K562 (cell line): ENCODE results near the gene CHAD. TPM values are rescaled to one million over a fixed set of nuclear protein-coding genes. Genes with fewer than 3 reads are reported as not detected.

ENCODE experiments used
- BHLHE40 ChIP-seq: IDR thresholded peaks from 2 replicates; pipeline ENCODE4 v1.6.1; 2011; ENCODE audit warnings: low read length, improper control_type of control experiment
- BMI1 ChIP-seq: fragments of 150-350 bp; IDR thresholded peaks from 2 replicates; pipeline ENCODE4 v1.6.1; 2014; ENCODE audit warnings: low read length
- CHAMP1 ChIP-seq: fragments of 450-650 bp; IDR thresholded peaks from 2 replicates; pipeline ENCODE4 v1.6.1; 2016; ENCODE audit warnings: mild to moderate bottlenecking
- ESRRA ChIP-seq: fragments of 450-650 bp; IDR thresholded peaks from 2 replicates; pipeline ENCODE4 v1.6.1; 2014; ENCODE audit warnings: low read depth, mild to moderate bottlenecking, moderate library complexity, borderline replicate concordance
- ETS2 ChIP-seq: IDR thresholded peaks from 2 replicates; pipeline ENCODE4 v1.6.1; 2016; ENCODE audit warnings: borderline replicate concordance, missing genetic modification characterization, mild to moderate bottlenecking, moderate library complexity, missing compliant biosample characterization; ENCODE audit not compliant: poor library complexity, severe bottlenecking
- EWSR1 ChIP-seq: fragments of 450-650 bp; IDR thresholded peaks from 2 replicates; pipeline ENCODE4 v1.6.1; 2018; ENCODE audit warnings: borderline replicate concordance, mild to moderate bottlenecking, low read depth, moderate library complexity; ENCODE audit not compliant: partially characterized antibody
- GMEB1 ChIP-seq: fragments of 250-450 bp; sonication (Bioruptor Pico); IDR thresholded peaks from 2 replicates; pipeline ENCODE4 v1.4.0; 2020; ENCODE audit warnings: mild to moderate bottlenecking
- GTF2E2 ChIP-seq: fragments of 200-800 bp; sonication (Bioruptor generic); IDR thresholded peaks from 2 replicates; pipeline ENCODE4 v1.6.1; 2016; ENCODE audit warnings: missing genetic modification characterization, missing compliant biosample characterization
- HDAC1 ChIP-seq, 2 experiments: fragments of 450-650 bp; IDR thresholded peaks; 2 replicates each; pipeline ENCODE4 v1.6.1; 2016 to 2017; ENCODE audit warnings: inconsistent platforms in 1 of 2, mild to moderate bottlenecking in 1 of 2, moderate library complexity in 1 of 2
- HEY1 ChIP-seq: fragments of 250-450 bp; sonication (Bioruptor Pico); IDR thresholded peaks from 2 replicates; pipeline ENCODE4 v1.5.0; 2020; ENCODE audit warnings: mild to moderate bottlenecking, moderate library complexity, borderline replicate concordance
- IRF1 ChIP-seq: sonication (generic); formaldehyde crosslinking; IDR thresholded peaks from 2 replicates; pipeline ENCODE4 v1.8.0; 2022; ENCODE audit warnings: missing genetic modification reagents, mild to moderate bottlenecking, borderline replicate concordance
- POLR3G ChIP-seq: IDR thresholded peaks from 2 replicates; pipeline ENCODE4 v1.6.1; 2011; ENCODE audit not compliant: insufficient read length, insufficient replicate concordance; ENCODE audit errors: extremely low read depth
- RBBP5 ChIP-seq: fragments of 200-600 bp; sonication (generic); IDR thresholded peaks from 2 replicates; pipeline ENCODE4 v1.6.1; 2012; ENCODE audit warnings: borderline replicate concordance, mild to moderate bottlenecking, low read length, control low read depth, inconsistent platforms; ENCODE audit not compliant: insufficient read depth, poor library complexity, severe bottlenecking
- SAFB2 ChIP-seq: fragments of 200-400 bp; formaldehyde crosslinking; IDR thresholded peaks from 2 replicates; pipeline ENCODE4 v1.6.1; 2018; ENCODE audit warnings: borderline replicate concordance, low read length, low read depth, moderate library complexity; ENCODE audit not compliant: severe bottlenecking
- SMAD3 ChIP-seq: fragments of 450-650 bp; formaldehyde crosslinking; conservative IDR thresholded peaks from 2 replicates; pipeline ENCODE4 v1.4.0; 2020; ENCODE audit warnings: mild to moderate bottlenecking
- SMARCC2 ChIP-seq: fragments of 450-650 bp; IDR thresholded peaks from 2 replicates; pipeline ENCODE4 v1.6.1; 2017; ENCODE audit warnings: antibody characterized with exemption, moderate library complexity, mild to moderate bottlenecking, low read depth
- YBX1 ChIP-seq: fragments of 450-650 bp; IDR thresholded peaks from 2 replicates; pipeline ENCODE4 v1.7.1; 2016; ENCODE audit warnings: mild to moderate bottlenecking
- ZBTB33 ChIP-seq: sonication (generic); formaldehyde crosslinking; IDR thresholded peaks from 2 replicates; pipeline ENCODE4 v1.8.1; 2023; ENCODE audit warnings: mild to moderate bottlenecking, missing genetic modification reagents
- ZNF764 ChIP-seq: fragments of 250-450 bp; sonication (Bioruptor Pico); IDR thresholded peaks from 2 replicates; pipeline ENCODE4 v1.4.0; 2020; ENCODE audit warnings: low read depth, mild to moderate bottlenecking, moderate library complexity
- polyA plus RNA-seq, 8 experiments: library from polyadenylated mRNA; depleted of rRNA in 4 of 8; stranded (reverse) in 5 of 8; unstranded in 3 of 8; fragments of >200 nt; fragmentation: Nextera tagmentation in 2 of 8; fragmentation: Illumina TruSeq in 1 of 8; extraction: Ambion mirVana in 2 of 8; extraction: Trizol in 1 of 8; gene quantifications; 2 replicates each; pipeline versions ENCODE4 v1.2.1 to v1.2.3, GENCODE V29; 2011 to 2014; ENCODE audit warnings: inconsistent platforms in 1 of 8, missing spikeins in 1 of 8
- total RNA-seq, 7 experiments: library from RNA; depleted of rRNA in 6 of 7; stranded (reverse); fragments of >200 nt in 6 of 7; fragmentation: Illumina TruSeq in 2 of 7; extraction: Trizol in 2 of 7; gene quantifications; 2 replicates each; pipeline versions ENCODE4 v1.2.1 to v1.2.3, GENCODE V29; 2011 to 2021; ENCODE audit warnings: low replicate concordance in 1 of 7

Gene CHAD
- total and polyA plus RNA-seq, 9 of the 15 experiments (the other 6 are each of a cell fraction or from before 2014, with no cell fraction given), result not detected

DNA sequence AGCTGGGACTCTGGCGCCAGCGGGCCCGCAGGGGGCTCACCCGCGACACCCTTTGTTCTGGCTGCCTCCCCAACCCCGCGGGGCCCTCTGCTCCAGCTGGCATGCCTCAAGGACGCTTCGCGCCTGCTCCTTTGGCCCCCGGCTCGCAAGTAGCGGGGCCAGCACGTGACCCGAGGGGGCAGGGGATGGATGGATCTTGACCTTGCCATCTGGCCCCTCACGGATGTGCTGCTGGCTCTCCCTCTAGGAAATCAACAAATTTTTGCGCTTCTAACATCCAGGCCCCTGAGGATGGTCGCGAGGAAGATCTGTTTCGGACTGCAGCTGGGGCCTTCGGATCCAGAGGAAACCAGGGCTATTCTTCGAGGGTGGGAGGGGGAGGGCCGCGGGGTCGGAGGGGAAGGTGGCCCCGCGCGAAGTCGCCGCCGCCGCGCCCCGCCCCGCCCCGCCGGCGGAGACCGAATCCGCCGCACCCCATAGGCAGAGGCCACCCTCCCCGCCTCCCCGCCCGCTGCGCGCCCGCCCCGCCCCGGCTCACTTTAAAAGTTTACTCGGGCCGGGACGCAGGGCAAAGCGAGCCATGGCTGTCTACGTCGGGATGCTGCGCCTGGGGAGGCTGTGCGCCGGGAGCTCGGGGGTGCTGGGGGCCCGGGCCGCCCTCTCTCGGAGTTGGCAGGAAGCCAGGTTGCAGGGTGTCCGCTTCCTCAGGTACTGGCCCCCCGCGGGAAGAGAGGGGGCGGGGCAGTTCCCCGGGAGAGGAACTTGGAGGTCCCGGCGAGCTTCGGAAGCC is 42.8 kb downstream of the CHAD start, which contains the start of gene ACSF2 (continued):
- TF ChIP-seq ZNF764 (no peak), POLR3G (no peak), RBBP5 (peak; percentile 26), HEY1 (CRISPR knock-in tag) (no peak), ZBTB33 (peak; percentile 93), GTF2E2 (0 out of 2 replicates have a peak, but pooled peaks have one; percentile 36), GMEB1 (CRISPR knock-in tag) (no peak), ETS2 (no peak), ESRRA (peak; percentile 41; the same call in 1 of the 2 replicates), IRF1 (CRISPR knock-in tag) (no peak), CHAMP1 (no peak), YBX1 (no peak), HDAC1 (IDR thresholded peaks at IDR 0.05) (no peak), BMI1 (no peak), BHLHE40 (peak; percentile 74), SMARCC2 (no peak), SAFB2 (no peak), SMAD3 (no peak), EWSR1 (no peak)
